ENCODE measurements around the gene EYA4.

The EYA4 gene

GRCh38 chr6:133254552-133255228 lies 13.5 kb downstream of the EYA4 start:
- Histone ChIP-seq H3K27me3 (no peaks in the 10 kb centered on the region), H3K36me3 (peaks cover 4% of the 10 kb centered on the region), H3K9me3 (no peaks in the 10 kb centered on the region), H3K4me1 (peaks cover 20% of the 10 kb centered on the region), H3K4me3 (ENCODE audit: low read depth, low read length) (no peak overlapping the region)
- no peak for DNase-seq
- no peak for TF ChIP-seq CTCF (IDR thresholded peaks at IDR 0.05; ENCODE audit: low read depth, low read length)

- Histone ChIP-seq H3K9me3 (no peaks in the 10 kb centered on the region), H3K27me3 (no peaks in the 10 kb centered on the region), H3K36me3 (peaks cover 4% of the 10 kb centered on the region), H3K4me1 (peaks cover 20% of the 10 kb centered on the region), H3K4me3 (ENCODE audit: low read depth, low read length) (no peak overlapping the region)
- TF ChIP-seq CTCF (IDR thresholded peaks at IDR 0.05; ENCODE audit: low read depth, low read length) = no peak
- no peak for DNase-seq
These were observed 16.5 kb downstream of the EYA4 start for GRCh38 chr6:133257545-133258105.

- TF ChIP-seq CTCF (IDR thresholded peaks at IDR 0.05; ENCODE audit: low read depth, low read length) = no peak
- no peaks in the 10 kb centered on the region for H3K27me3 ChIP-seq
- no peaks in the 10 kb centered on the region for H3K9me3 ChIP-seq
- no peak overlapping the region for H3K4me3 ChIP-seq (ENCODE audit: low read depth, low read length)
- H3K4me1 ChIP-seq = peaks cover 7% of the 10 kb centered on the region
- no peaks in the 10 kb centered on the region for H3K36me3 ChIP-seq
- DNase-seq = no peak
These were observed 18.4 kb downstream of the EYA4 start for GRCh38 chr6:133259561-133259960.

GRCh38 chr6:133262804-133263203 lies 21.6 kb downstream of the EYA4 start:
- no peak for TF ChIP-seq CTCF (IDR thresholded peaks at IDR 0.05; ENCODE audit: low read depth, low read length)
- Histone ChIP-seq H3K4me3 (ENCODE audit: low read depth, low read length) (no peak overlapping the region), H3K9me3 (no peaks in the 10 kb centered on the region), H3K27me3 (no peaks in the 10 kb centered on the region), H3K4me1 (no peaks in the 10 kb centered on the region; the same call in none of the 2 replicates), H3K36me3 (no peaks in the 10 kb centered on the region)
- no peak for DNase-seq

- H3K4me3 ChIP-seq (ENCODE audit: low read depth, low read length) = no peak overlapping the region
- no peaks in the 10 kb centered on the region for H3K9me3 ChIP-seq
- H3K4me1 ChIP-seq = no peaks in the 10 kb centered on the region; the same call in none of the 2 replicates
- peaks cover 7% of the 10 kb centered on the region for H3K36me3 ChIP-seq
- no peak for TF ChIP-seq CTCF (IDR thresholded peaks at IDR 0.05; ENCODE audit: low read depth, low read length)
- DNase-seq = no peak
- no peaks in the 10 kb centered on the region for H3K27me3 ChIP-seq
These were observed 23.9 kb downstream of the EYA4 start for GRCh38 chr6:133265066-133265465.

- no peak for DNase-seq
- H3K4me1 ChIP-seq = no peaks in the 10 kb centered on the region; the same call in none of the 2 replicates
- no peaks in the 10 kb centered on the region for H3K9me3 ChIP-seq
- no peak for TF ChIP-seq CTCF (IDR thresholded peaks at IDR 0.05; ENCODE audit: low read depth, low read length)
- H3K4me3 ChIP-seq (ENCODE audit: low read depth, low read length) = no peak overlapping the region
- peaks cover 13% of the 10 kb centered on the region for H3K36me3 ChIP-seq
- H3K27me3 ChIP-seq = no peaks in the 10 kb centered on the region
These were observed 25.0 kb downstream of the EYA4 start for GRCh38 chr6:133266186-133266585.
